SU-DHL-6 (cell line): ENCODE measurements around the gene AMPD3.

Experiments
- H2AFZ ChIP-seq: fragments of 200-600 bp; sonication (generic); 2 replicates; pipeline ENCODE4 v1.6.1; 2014; ENCODE audit warnings: low read depth, mild to moderate bottlenecking, moderate library complexity, mixed read lengths, antibody characterized with exemption, low read length; ENCODE audit not compliant: severe bottlenecking
- H3F3A ChIP-seq: fragments of 200-600 bp; shearing (Covaris generic); 2 replicates; pipeline ENCODE4 v1.6.0; 2016; ENCODE audit warnings: antibody characterized with exemption, mild to moderate bottlenecking; ENCODE audit not compliant: insufficient read depth
- H3K27ac ChIP-seq: fragments of 200-600 bp; sonication (generic); 2 replicates; pipeline ENCODE4 v1.5.1; 2016; ENCODE audit warnings: low read depth, mild to moderate bottlenecking, low read length, moderate library complexity, mixed read lengths
- H3K27me3 ChIP-seq: fragments of 200-600 bp; sonication (generic), shearing (Covaris generic); 2 replicates; pipeline ENCODE4 v1.6.0; 2014; ENCODE audit warnings: mild to moderate bottlenecking, low read length
- H3K36me3 ChIP-seq: fragments of 200-600 bp; sonication (generic); 2 replicates; pipeline ENCODE4 v1.6.1; 2014; ENCODE audit warnings: mild to moderate bottlenecking, low read length, mixed read lengths
- H3K4me2 ChIP-seq: fragments of 300-600, 200-600 bp; shearing (Covaris generic), sonication (generic); 2 replicates; pipeline ENCODE4 v1.6.0; 2014; ENCODE audit warnings: low read length, low read depth, mild to moderate bottlenecking; ENCODE audit not compliant: poor library complexity, severe bottlenecking
- H3K4me3 ChIP-seq: fragments of 200-600 bp; sonication (generic); 2 replicates; pipeline ENCODE4 v1.5.1; 2014; ENCODE audit warnings: antibody characterized with exemption, low read length, mild to moderate bottlenecking, mixed read lengths; ENCODE audit not compliant: insufficient read depth, poor library complexity, severe bottlenecking
- H3K79me2 ChIP-seq: fragments of 200-600 bp; sonication (generic); 2 replicates; pipeline ENCODE4 v1.6.1; 2014; ENCODE audit warnings: mild to moderate bottlenecking, low read length, moderate library complexity; ENCODE audit not compliant: insufficient read depth
- H3K9ac ChIP-seq: fragments of 200-600 bp; sonication (generic); 2 replicates; pipeline ENCODE4 v1.7.0; 2014; ENCODE audit warnings: mild to moderate bottlenecking, low read length
- H3K9me2 ChIP-seq: fragments of 200-600 bp; sonication (generic); replicated peaks from 2 replicates; pipeline ENCODE4 v1.6.1; 2014; ENCODE audit warnings: low read length; ENCODE audit not compliant: insufficient read depth
- H3K9me3 ChIP-seq: fragments of 200-600 bp; sonication (generic); 2 replicates; pipeline ENCODE4 v1.6.1; 2014; ENCODE audit warnings: low read length, mixed read lengths; ENCODE audit not compliant: insufficient read depth
- H4K20me1 ChIP-seq: fragments of 200-600 bp; sonication (generic); 2 replicates; pipeline ENCODE4 v1.6.1; 2014; ENCODE audit warnings: low read depth, mild to moderate bottlenecking, antibody characterized with exemption, low read length, moderate library complexity, mixed read lengths
- CTCF ChIP-seq: fragments of 200-600 bp; sonication (generic); IDR thresholded peaks from one replicate; pipeline ENCODE4 v1.5.1; 2017; ENCODE audit warnings: antibody characterized with exemption, mild to moderate bottlenecking, low read length, moderate library complexity; ENCODE audit not compliant: insufficient read depth, poor library complexity, severe bottlenecking
- EZH2phosphoT487 ChIP-seq: fragments of 200-600 bp; sonication (generic), shearing (Covaris generic); conservative IDR thresholded peaks from 2 replicates; pipeline ENCODE4 v1.6.1; 2018; ENCODE audit warnings: mild to moderate bottlenecking, antibody characterized with exemption, low read length, moderate library complexity, mixed read lengths

AMPD3 gene

GRCh38 chr11:10540546-10540914 is 85.5 kb downstream of the AMPD3 start:
- H3K9me3 ChIP-seq = peaks cover 12% of the 10 kb centered on the region; the same call in 1 of the 2 replicates
- H3F3A ChIP-seq = no peaks in the 10 kb centered on the region
- H3K4me2 ChIP-seq = peak overlapping the region; percentile 66
- H3K36me3 ChIP-seq = no peaks in the 10 kb centered on the region
- H3K4me3 ChIP-seq = peak overlapping the region; percentile 78
- H3K27me3 ChIP-seq = no peaks in the 10 kb centered on the region
- peak overlapping the region; percentile 99 for H2AFZ ChIP-seq
- no peaks in the 10 kb centered on the region for H3K9me2 ChIP-seq
- no peak for TF ChIP-seq EZH2phosphoT487
- no peak for TF ChIP-seq CTCF
- no peaks in the 10 kb centered on the region for H3K79me2 ChIP-seq
- no peaks in the 10 kb centered on the region for H4K20me1 ChIP-seq
- no peak overlapping the region for H3K27ac ChIP-seq
- peak overlapping the region; percentile 67 for H3K9ac ChIP-seq

GRCh38 chr11:10540915-10541560 is 86.0 kb downstream of the AMPD3 start, which contains the start of gene RNF141:
Gene RNF141, minus strand, starts transcription at chr11:10541187. Its CDS starts 7,029 bp downstream, at chr11:10534158.
- Histone ChIP-seq H2AFZ (peak within 1 kb of the TSS; percentile 99), H3K27ac (no peak within 1 kb of the TSS)

GRCh38 chr11:10541561-10541930 is 86.5 kb downstream of the AMPD3 start:
- Histone ChIP-seq H3K9me2 (no peaks in the 10 kb centered on the region), H3F3A (no peaks in the 10 kb centered on the region), H3K36me3 (no peaks in the 10 kb centered on the region), H3K4me3 (peak overlapping the region; percentile 78), H3K79me2 (no peaks in the 10 kb centered on the region), H3K9ac (peak overlapping the region; percentile 67), H3K4me2 (peak overlapping the region; percentile 66), H3K27me3 (no peaks in the 10 kb centered on the region), H4K20me1 (no peaks in the 10 kb centered on the region), H3K9me3 (peaks cover 12% of the 10 kb centered on the region; the same call in 1 of the 2 replicates), H2AFZ (peak overlapping the region; percentile 99), H3K27ac (no peak overlapping the region)
- TF ChIP-seq CTCF = no peak
- TF ChIP-seq EZH2phosphoT487 = no peak

More at GRCh38 chr11:10540915-10541560, 86.0 kb downstream of the AMPD3 start, which contains the start of gene RNF141:
- H3K9ac ChIP-seq = peak within 1 kb of the TSS; percentile 67
- H3K79me2 ChIP-seq = no peaks in the 10 kb centered on the region
- H3K4me3 ChIP-seq = peak within 1 kb of the TSS; percentile 78
- H3F3A ChIP-seq = no peaks in the 10 kb centered on the region
- H3K36me3 ChIP-seq = no peaks in the 10 kb centered on the region
- TF ChIP-seq EZH2phosphoT487 = no peak
- peak; percentile 71 for TF ChIP-seq CTCF
- peaks cover 12% of the 10 kb centered on the region; the same call in 1 of the 2 replicates for H3K9me3 ChIP-seq
- no peaks in the 10 kb centered on the region for H3K9me2 ChIP-seq
- no peaks in the 10 kb centered on the region for H3K27me3 ChIP-seq
- no peaks in the 10 kb centered on the region for H4K20me1 ChIP-seq
- peak within 1 kb of the TSS; percentile 66 for H3K4me2 ChIP-seq
